ENCODE results near the gene MED10.

The MED10 gene

DNA sequence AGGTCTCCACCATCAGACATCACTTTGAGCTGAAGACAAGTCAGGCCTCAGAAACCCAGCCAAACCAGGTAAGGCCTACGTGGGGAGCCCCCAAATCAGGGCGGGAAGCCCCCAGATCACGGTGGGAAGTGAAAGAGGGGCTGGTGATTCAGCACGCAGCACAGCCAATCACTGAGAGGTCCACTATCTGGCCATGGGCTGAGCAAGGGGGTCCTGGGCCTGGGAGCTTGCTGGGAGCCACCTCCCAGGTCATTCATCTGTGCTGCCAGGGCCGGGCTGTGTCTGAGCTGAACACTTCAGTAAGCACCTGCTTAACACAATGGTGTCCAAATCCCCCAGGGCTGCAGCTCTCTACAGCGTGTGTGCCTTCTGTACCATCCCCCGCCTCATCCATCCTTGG, 15.5 kb downstream of the MED10 start (continued):
- TF ChIP-seq, protein P1, sequence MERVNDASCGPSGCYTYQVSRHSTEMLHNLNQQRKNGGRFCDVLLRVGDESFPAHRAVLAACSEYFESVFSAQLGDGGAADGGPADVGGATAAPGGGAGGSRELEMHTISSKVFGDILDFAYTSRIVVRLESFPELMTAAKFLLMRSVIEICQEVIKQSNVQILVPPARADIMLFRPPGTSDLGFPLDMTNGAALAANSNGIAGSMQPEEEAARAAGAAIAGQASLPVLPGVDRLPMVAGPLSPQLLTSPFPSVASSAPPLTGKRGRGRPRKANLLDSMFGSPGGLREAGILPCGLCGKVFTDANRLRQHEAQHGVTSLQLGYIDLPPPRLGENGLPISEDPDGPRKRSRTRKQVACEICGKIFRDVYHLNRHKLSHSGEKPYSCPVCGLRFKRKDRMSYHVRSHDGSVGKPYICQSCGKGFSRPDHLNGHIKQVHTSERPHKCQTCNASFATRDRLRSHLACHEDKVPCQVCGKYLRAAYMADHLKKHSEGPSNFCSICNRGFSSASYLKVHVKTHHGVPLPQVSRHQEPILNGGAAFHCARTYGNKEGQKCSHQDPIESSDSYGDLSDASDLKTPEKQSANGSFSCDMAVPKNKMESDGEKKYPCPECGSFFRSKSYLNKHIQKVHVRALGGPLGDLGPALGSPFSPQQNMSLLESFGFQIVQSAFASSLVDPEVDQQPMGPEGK (CRISPR knock-in tag; IDR thresholded peaks at IDR 0.05; ENCODE audit: borderline replicate concordance) = no peak

DNA sequence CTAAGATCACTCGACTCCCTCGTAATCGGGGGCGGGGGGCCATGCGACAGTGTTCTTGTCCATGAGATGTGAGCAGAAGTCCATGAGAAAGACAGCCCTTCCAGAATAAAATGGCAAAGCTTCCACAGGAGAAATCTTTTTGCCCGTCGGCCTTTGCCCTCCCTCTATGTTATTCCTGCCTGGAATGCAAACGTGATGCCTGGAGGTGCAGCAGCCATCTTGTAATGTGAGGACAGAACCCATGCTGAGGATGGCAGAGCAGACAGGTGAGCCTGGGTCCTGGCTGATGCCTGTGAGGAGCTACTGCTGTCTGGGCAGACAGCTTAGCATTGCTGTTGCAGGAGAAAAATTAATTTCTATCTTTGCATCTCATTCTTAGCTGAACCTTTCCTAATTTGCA, 17.2 kb downstream of the MED10 start:
- ATAC-seq = no peak
- TF ChIP-seq, protein P2, sequence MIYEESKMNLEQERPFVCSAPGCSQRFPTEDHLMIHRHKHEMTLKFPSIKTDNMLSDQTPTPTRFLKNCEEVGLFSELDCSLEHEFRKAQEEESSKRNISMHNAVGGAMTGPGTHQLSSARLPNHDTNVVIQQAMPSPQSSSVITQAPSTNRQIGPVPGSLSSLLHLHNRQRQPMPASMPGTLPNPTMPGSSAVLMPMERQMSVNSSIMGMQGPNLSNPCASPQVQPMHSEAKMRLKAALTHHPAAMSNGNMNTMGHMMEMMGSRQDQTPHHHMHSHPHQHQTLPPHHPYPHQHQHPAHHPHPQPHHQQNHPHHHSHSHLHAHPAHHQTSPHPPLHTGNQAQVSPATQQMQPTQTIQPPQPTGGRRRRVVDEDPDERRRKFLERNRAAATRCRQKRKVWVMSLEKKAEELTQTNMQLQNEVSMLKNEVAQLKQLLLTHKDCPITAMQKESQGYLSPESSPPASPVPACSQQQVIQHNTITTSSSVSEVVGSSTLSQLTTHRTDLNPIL (CRISPR knock-in tag; IDR thresholded peaks at IDR 0.05; ENCODE audit: low read depth) = no peak
- TF ChIP-seq RARB (CRISPR knock-in tag; IDR thresholded peaks at IDR 0.05) (no peak), GLIS3 (CRISPR knock-in tag; IDR thresholded peaks at IDR 0.05) (no peak), TOX (CRISPR knock-in tag; IDR thresholded peaks at IDR 0.05; ENCODE audit: borderline replicate concordance) (no peak), TCF4 (CRISPR knock-in tag; IDR thresholded peaks at IDR 0.05; ENCODE audit: borderline replicate concordance) (no peak), ISL1 (CRISPR knock-in tag; IDR thresholded peaks at IDR 0.05) (no peak), ZC3H10 (CRISPR knock-in tag; IDR thresholded peaks at IDR 0.05) (no peak), ZNF70 (CRISPR knock-in tag; IDR thresholded peaks at IDR 0.05) (no peak), ARNTL (CRISPR knock-in tag; IDR thresholded peaks at IDR 0.05; ENCODE audit: borderline replicate concordance, low read depth) (no peak), BACH2 (CRISPR knock-in tag; IDR thresholded peaks at IDR 0.05; ENCODE audit: borderline replicate concordance) (no peak), SNAI2 (CRISPR knock-in tag; IDR thresholded peaks at IDR 0.05) (no peak)
- TF ChIP-seq, protein P1 (CRISPR knock-in tag; IDR thresholded peaks at IDR 0.05; ENCODE audit: borderline replicate concordance) = no peak
- TF ChIP-seq, protein P3, sequence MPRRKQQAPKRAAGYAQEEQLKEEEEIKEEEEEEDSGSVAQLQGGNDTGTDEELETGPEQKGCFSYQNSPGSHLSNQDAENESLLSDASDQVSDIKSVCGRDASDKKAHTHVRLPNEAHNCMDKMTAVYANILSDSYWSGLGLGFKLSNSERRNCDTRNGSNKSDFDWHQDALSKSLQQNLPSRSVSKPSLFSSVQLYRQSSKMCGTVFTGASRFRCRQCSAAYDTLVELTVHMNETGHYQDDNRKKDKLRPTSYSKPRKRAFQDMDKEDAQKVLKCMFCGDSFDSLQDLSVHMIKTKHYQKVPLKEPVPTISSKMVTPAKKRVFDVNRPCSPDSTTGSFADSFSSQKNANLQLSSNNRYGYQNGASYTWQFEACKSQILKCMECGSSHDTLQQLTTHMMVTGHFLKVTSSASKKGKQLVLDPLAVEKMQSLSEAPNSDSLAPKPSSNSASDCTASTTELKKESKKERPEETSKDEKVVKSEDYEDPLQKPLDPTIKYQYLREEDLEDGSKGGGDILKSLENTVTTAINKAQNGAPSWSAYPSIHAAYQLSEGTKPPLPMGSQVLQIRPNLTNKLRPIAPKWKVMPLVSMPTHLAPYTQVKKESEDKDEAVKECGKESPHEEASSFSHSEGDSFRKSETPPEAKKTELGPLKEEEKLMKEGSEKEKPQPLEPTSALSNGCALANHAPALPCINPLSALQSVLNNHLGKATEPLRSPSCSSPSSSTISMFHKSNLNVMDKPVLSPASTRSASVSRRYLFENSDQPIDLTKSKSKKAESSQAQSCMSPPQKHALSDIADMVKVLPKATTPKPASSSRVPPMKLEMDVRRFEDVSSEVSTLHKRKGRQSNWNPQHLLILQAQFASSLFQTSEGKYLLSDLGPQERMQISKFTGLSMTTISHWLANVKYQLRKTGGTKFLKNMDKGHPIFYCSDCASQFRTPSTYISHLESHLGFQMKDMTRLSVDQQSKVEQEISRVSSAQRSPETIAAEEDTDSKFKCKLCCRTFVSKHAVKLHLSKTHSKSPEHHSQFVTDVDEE (CRISPR knock-in tag; IDR thresholded peaks at IDR 0.05) = no peak
- TF ChIP-seq, protein P4, sequence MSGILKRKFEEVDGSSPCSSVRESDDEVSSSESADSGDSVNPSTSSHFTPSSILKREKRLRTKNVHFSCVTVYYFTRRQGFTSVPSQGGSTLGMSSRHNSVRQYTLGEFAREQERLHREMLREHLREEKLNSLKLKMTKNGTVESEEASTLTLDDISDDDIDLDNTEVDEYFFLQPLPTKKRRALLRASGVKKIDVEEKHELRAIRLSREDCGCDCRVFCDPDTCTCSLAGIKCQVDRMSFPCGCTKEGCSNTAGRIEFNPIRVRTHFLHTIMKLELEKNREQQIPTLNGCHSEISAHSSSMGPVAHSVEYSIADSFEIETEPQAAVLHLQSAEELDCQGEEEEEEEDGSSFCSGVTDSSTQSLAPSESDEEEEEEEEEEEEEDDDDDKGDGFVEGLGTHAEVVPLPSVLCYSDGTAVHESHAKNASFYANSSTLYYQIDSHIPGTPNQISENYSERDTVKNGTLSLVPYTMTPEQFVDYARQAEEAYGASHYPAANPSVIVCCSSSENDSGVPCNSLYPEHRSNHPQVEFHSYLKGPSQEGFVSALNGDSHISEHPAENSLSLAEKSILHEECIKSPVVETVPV (CRISPR knock-in tag; IDR thresholded peaks at IDR 0.05) = no peak

DNA sequence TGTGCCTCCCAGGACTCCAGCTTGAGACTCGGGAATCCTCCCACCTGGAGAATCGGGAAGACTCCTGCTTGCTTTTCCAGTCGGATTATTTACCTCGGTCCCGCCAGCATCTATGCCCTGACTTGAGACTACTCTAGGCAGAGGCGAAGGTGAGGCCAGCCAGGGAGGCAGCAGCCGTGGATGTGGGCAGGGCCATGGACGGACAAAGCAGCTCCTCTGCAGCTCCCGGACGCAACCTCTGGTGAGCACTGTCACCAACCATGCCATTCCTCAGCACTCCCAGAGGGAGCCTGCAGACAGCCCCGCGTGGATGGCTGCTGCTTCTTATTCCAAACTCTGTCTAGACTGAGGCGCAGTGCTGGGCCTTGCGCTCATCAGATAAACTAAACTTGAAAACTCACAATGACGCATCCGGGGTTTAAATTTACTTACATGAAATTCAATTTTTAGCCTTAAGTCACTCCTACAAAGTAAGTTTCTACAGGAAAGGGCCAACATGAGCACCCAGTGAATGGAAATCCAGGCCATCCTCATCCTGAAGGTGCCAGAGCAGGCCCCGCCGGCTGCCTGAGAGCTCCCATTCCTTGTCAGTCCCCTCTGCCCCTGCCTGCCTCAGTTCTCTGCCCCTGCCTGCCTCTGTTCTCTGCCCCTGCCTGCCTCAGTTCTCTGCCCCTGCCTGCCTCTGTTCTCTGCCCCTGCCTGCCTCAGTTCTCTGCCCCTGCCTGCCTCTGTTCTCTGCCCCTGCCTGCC, 17.8 kb downstream of the MED10 start:
- ATAC-seq = no peak
- TF ChIP-seq BACH2 (CRISPR knock-in tag; IDR thresholded peaks at IDR 0.05; ENCODE audit: borderline replicate concordance) (no peak), ZNF70 (CRISPR knock-in tag; IDR thresholded peaks at IDR 0.05) (no peak), ARNTL (CRISPR knock-in tag; IDR thresholded peaks at IDR 0.05; ENCODE audit: borderline replicate concordance, low read depth) (no peak), ZFP3 (CRISPR knock-in tag; IDR thresholded peaks at IDR 0.05) (no peak), ZC3H10 (CRISPR knock-in tag; IDR thresholded peaks at IDR 0.05) (no peak), TOX (CRISPR knock-in tag; IDR thresholded peaks at IDR 0.05; ENCODE audit: borderline replicate concordance) (no peak), OSR1 (CRISPR knock-in tag; IDR thresholded peaks at IDR 0.05) (no peak)
- TF ChIP-seq, protein P4 (CRISPR knock-in tag; IDR thresholded peaks at IDR 0.05) = no peak
- TF ChIP-seq, protein P1 (CRISPR knock-in tag; IDR thresholded peaks at IDR 0.05; ENCODE audit: borderline replicate concordance) = no peak
